Measurements from ENCODE around the gene PARD6G. TPM values are rescaled to one million over a fixed set of nuclear protein-coding genes. Genes with fewer than 3 reads are reported as not detected.

The PARD6G gene
- total and polyA plus RNA-seq, 9 of the 15 experiments (the other 6 are each of a cell fraction or from before 2014, with no cell fraction given), result 0.03 to 1.2 (median 0.26) TPM

- TF ChIP-seq ZNF174 (CRISPR knock-in tag; IDR thresholded peaks at IDR 0.05) (no peak), ZBTB11 (CRISPR knock-in tag; IDR thresholded peaks at IDR 0.05) (no peak), POLR2A (conservative IDR thresholded peaks at IDR 0.05) (no peak), NCOR1 (IDR thresholded peaks at IDR 0.05) (no peak), LCOR (CRISPR knock-in tag; IDR thresholded peaks at IDR 0.05) (no peak), RBM22 (IDR thresholded peaks at IDR 0.05; ENCODE audit: low read depth, low read length, poor library complexity, severe bottlenecking) (no peak), ZNF165 (CRISPR knock-in tag; IDR thresholded peaks at IDR 0.05; ENCODE audit: borderline replicate concordance) (no peak), CTBP1 (IDR thresholded peaks at IDR 0.05; ENCODE audit: borderline replicate concordance) (no peak), CBX5 (IDR thresholded peaks at IDR 0.05; ENCODE audit: borderline replicate concordance, low read depth) (no peak), THRA (IDR thresholded peaks at IDR 0.05) (no peak), OTX1 (CRISPR knock-in tag; IDR thresholded peaks at IDR 0.05) (no peak), POLR2AphosphoS5 (IDR thresholded peaks at IDR 0.05; ENCODE audit: control insufficient read depth, insufficient read depth, low read depth, low read length) (no peak), HOXB6 (CRISPR knock-in tag; IDR thresholded peaks at IDR 0.05; ENCODE audit: borderline replicate concordance) (no peak), ATF2 (CRISPR knock-in tag; IDR thresholded peaks at IDR 0.05) (no peak), U2AF2 (optimal IDR thresholded peaks at IDR 0.05; ENCODE audit: low read depth, low read length) (no peak), ZNF699 (CRISPR knock-in tag; IDR thresholded peaks at IDR 0.05; ENCODE audit: insufficient replicate concordance) (no peak)
- no peaks in the 10 kb centered on the region for H3K27me3 ChIP-seq (ENCODE audit: control insufficient read depth in 2 of 2, insufficient read depth in 2 of 2, low read length in 2 of 2)
- no peaks in the 10 kb centered on the region for H3K9me1 ChIP-seq (ENCODE audit: control insufficient read depth, insufficient read depth, low read length)
- H3K79me2 ChIP-seq (ENCODE audit: control insufficient read depth, insufficient read depth, low read length), result no peaks in the 10 kb centered on the region
- FAIRE-seq, result no peak
- H3K9ac ChIP-seq (ENCODE audit: insufficient read depth in 1 of 2, low read depth in 2 of 2, low read length in 2 of 2), result no peak overlapping the region
- WGBS (ENCODE audit: insufficient coverage, low coverage, missing lambda C conversion rate), result 0% methylated on average over 4 of the region's 4 CpGs
- in situ Hi-C loops (cut with MboI), result loop anchor here (5.0 kb wide), 1 partner anchor 107 kb away; no protein-coding TSS in a partner anchor
- H3K4me3 ChIP-seq, result no peak overlapping the region
- H2AFZ ChIP-seq (ENCODE audit: low read depth, low read length), result no peak overlapping the region
- intact Hi-C loops (cut with micrococcal nuclease), result no loop called here
- H3K9me3 ChIP-seq (replicated peaks; ENCODE audit: control insufficient read depth, insufficient read depth, low read depth, low read length), result no peaks in the 10 kb centered on the region
- H3K36me3 ChIP-seq (ENCODE audit: control insufficient read depth, insufficient read depth, low read length), result no peaks in the 10 kb centered on the region
- CTCF ChIA-PET (ENCODE audit: low intra/inter-chr PET ratio), result no interaction called here
- no peak overlapping the region for H3K4me2 ChIP-seq (ENCODE audit: insufficient read depth, low read length)
- no TSS peak for BruUV-seq (replicated peaks)
- DNase-seq (ENCODE audit: extremely low read depth in 1 of 4, low spot score in 3 of 4), result no peak
- POLR2A ChIA-PET, result no interaction called here
- ATAC-seq, result no peak
- H3K27ac ChIP-seq (ENCODE audit: extremely low read depth, low read depth, low read length), result no peak overlapping the region
- no peaks in the 10 kb centered on the region for H3K4me1 ChIP-seq (replicated peaks in 1 of 2; ENCODE audit: control insufficient read depth in 2 of 2, insufficient read depth in 2 of 2, low read length in 2 of 2)
- no peaks in the 10 kb centered on the region for H4K20me1 ChIP-seq (replicated peaks; ENCODE audit: control insufficient read depth, insufficient read depth, low read length)
These were observed 12.3 kb upstream of the PARD6G start for GRCh38 chr18:80259610-80260009.
